MM.1S (cell line): ENCODE data around the gene TOLLIP.
"Not testable (repeated sequence)": the region's sequence is repeated elsewhere in the genome, so short reads cannot be mapped to it uniquely, and the experiment has no call there.

Experiments
- DNase-seq: peaks from one replicate; pipeline ENCODE4 v3.0.0-alpha.2; 2015
- H2AFZ ChIP-seq: fragments of 300-600 bp; sonication (generic); 2 replicates; pipeline ENCODE4 v1.6.0; 2016; ENCODE audit warnings: antibody characterized with exemption, low read length
- H3F3A ChIP-seq: fragments of 300-600 bp; sonication (generic); 2 replicates; pipeline ENCODE4 v1.6.1; 2016; ENCODE audit warnings: mild to moderate bottlenecking, antibody characterized with exemption, low read length, moderate library complexity, mixed read lengths; ENCODE audit not compliant: insufficient read depth
- H3K27ac ChIP-seq: fragments of 300-600 bp; sonication (generic); 2 replicates; pipeline ENCODE4 v1.5.1; 2016; ENCODE audit warnings: mild to moderate bottlenecking, low read length
- H3K27me3 ChIP-seq: fragments of 300-600 bp; sonication (generic); replicated peaks from 2 replicates; pipeline ENCODE4 v1.6.0; 2016; ENCODE audit warnings: low read length; ENCODE audit not compliant: insufficient read depth
- H3K36me3 ChIP-seq: fragments of 300-600 bp; sonication (generic); replicated peaks from 2 replicates; pipeline ENCODE4 v1.6.1; 2016; ENCODE audit warnings: mild to moderate bottlenecking, low read length, mixed read lengths; ENCODE audit not compliant: insufficient read depth
- H3K4me1 ChIP-seq: fragments of 300-600 bp; sonication (generic); 2 replicates; pipeline ENCODE4 v1.6.1; 2016; ENCODE audit warnings: low read length, mixed read lengths
- H3K4me2 ChIP-seq: fragments of 300-600 bp; sonication (generic); 2 replicates; pipeline ENCODE4 v1.6.0; 2016; ENCODE audit warnings: low read depth, low read length
- H3K4me3 ChIP-seq: fragments of 300-600 bp; sonication (generic); 2 replicates; pipeline ENCODE4 v1.5.1; 2016; ENCODE audit warnings: low read length, mixed read lengths
- H3K79me2 ChIP-seq: fragments of 300-600 bp; sonication (generic); 2 replicates; pipeline ENCODE4 v1.6.1; 2016; ENCODE audit warnings: mixed run types, low read length, mixed read lengths
- H3K9ac ChIP-seq: fragments of 300-600 bp; sonication (generic); 2 replicates; pipeline ENCODE4 v1.6.1; 2016; ENCODE audit warnings: low read length, mixed read lengths
- H3K9me2 ChIP-seq: fragments of 300-600 bp; sonication (generic); replicated peaks from 2 replicates; pipeline ENCODE4 v1.6.1; 2016; ENCODE audit warnings: mild to moderate bottlenecking, low read length, mixed read lengths; ENCODE audit not compliant: insufficient read depth
- H3K9me3 ChIP-seq: fragments of 300-600 bp; sonication (generic); replicated peaks from 2 replicates; pipeline ENCODE4 v1.6.1; 2016; ENCODE audit warnings: mild to moderate bottlenecking, low read length, mixed read lengths; ENCODE audit not compliant: insufficient read depth
- H4K20me1 ChIP-seq: fragments of 300-600 bp; sonication (generic); 2 replicates; pipeline ENCODE4 v1.6.1; 2016; ENCODE audit warnings: mild to moderate bottlenecking, low read length, moderate library complexity, mixed read lengths; ENCODE audit not compliant: insufficient read depth
- CTCF ChIP-seq: fragments of 300-600 bp; sonication (generic); IDR thresholded peaks from 2 replicates; pipeline ENCODE4 v1.5.1; 2016; ENCODE audit warnings: antibody characterized with exemption, low read length, mixed read lengths
- EZH2 ChIP-seq: fragments of 300-600 bp; sonication (generic); optimal IDR thresholded peaks from 2 replicates; pipeline ENCODE3; 2017; ENCODE audit warnings: low read depth, mild to moderate bottlenecking, antibody characterized with exemption, low read length, mixed read lengths
- EZH2phosphoT487 ChIP-seq: fragments of 300-600 bp; sonication (generic); IDR thresholded peaks from 2 replicates; pipeline ENCODE4 v1.6.1; 2018; ENCODE audit warnings: antibody characterized with exemption, low read length

The TOLLIP gene

DNA sequence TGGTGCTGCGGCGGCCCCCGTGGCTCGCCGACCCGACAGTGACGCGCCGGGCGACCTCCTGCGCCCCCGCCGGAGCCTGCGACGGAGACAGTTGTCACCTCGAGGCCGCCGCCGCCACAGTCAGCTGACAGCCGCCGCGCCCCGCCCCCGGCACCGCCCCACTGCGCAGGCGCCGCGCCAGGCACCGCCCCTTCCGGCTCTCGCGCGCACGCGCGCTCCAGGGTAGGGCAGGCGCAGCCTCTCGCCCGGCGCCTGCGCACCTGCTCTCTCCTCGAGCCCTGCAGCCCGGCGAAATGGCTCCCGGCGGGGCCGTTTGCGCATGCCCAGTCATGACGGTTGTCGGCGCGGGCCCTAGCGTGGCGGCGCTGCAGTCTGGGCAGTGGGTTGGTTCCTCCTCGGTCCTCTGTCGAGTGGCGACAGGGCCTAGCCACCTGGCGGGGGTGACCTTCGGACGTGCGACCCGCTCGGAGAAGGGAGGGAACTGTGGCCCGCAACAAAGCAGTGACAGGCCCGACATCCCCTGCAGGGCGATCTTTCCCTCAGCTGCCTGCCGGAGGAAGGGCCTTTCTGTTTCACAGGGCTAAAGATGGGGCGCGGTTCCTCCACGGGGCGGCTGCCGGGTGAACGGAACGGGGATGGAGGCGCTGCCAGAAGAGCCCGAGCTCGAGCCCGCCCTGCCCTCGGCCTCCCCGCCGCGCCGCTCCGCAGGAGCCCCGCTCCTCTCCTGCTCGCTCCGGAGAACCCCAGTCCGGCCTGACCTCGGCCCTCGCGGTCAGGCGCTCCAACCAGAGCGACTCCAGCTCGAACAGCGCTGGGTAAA is at the start of gene TOLLIP:
Gene TOLLIP, minus strand, starts transcription at position 135 of the 820 bp plus-strand sequence. Its CDS starts 134 bp downstream, at position 1.
- H3K27ac ChIP-seq = peak within 1 kb of the TSS; percentile 76
- H3K4me3 ChIP-seq = peak within 1 kb of the TSS; percentile 92
- peaks cover 44% of the 10 kb centered on the region for H3K79me2 ChIP-seq
- peaks cover 4% of the 10 kb centered on the region; the same call in 1 of the 2 replicates for H3F3A ChIP-seq
- TF ChIP-seq EZH2 (no peak), EZH2phosphoT487 (no peak), CTCF (peak; percentile 33)
- 0 out of 2 replicates have a peak, but pooled peaks cover 4% of the 10 kb centered on the region for H3K4me1 ChIP-seq
- H2AFZ ChIP-seq = peak within 1 kb of the TSS; percentile 67
- H3K9me2 ChIP-seq = no peaks in the 10 kb centered on the region
- DNase-seq = peak; percentile 96
- H3K9me3 ChIP-seq = no peaks in the 10 kb centered on the region
- H3K27me3 ChIP-seq = peaks cover 29% of the 10 kb centered on the region
- H3K36me3 ChIP-seq = no peaks in the 10 kb centered on the region
- no peaks in the 10 kb centered on the region for H4K20me1 ChIP-seq
- peak within 1 kb of the TSS; percentile 87 for H3K4me2 ChIP-seq
- peak within 1 kb of the TSS; percentile 82 for H3K9ac ChIP-seq

- H3K27ac ChIP-seq, H3K4me1 ChIP-seq, H4K20me1 ChIP-seq, DNase-seq, H2AFZ ChIP-seq, H3K4me3 ChIP-seq, H3K79me2 ChIP-seq, H3K9me2 ChIP-seq, H3K36me3 ChIP-seq, H3K9me3 ChIP-seq, H3F3A ChIP-seq, H3K4me2 ChIP-seq, H3K9ac ChIP-seq: not testable (repeated sequence)
- H3K27me3 ChIP-seq = peaks cover 90% of the 10 kb centered on the region
Measured at GRCh38 chr11:1358931-1359330, 49.5 kb upstream of the TOLLIP start.

DNA sequence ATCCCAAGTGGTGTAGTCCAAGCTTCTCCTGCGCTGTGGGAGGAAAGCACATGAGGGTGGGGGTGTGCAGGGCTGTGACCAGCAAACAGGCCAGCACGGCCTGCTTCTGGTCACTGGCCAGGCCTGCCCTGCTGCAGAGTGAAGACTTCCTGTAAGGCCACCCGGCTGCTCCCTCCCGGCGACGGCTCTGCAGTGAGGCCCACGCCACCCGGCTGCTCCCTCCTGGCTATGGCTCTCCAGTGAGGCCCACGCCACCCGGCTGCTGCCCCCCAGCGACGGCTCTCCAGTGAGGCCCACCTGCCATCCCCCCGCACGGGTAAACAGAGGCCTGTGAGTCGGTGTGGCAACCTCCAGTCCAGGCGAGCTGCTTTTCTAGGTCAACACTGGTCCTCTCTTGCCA is 48.9 kb upstream of the TOLLIP start:
- Histone ChIP-seq H3K79me2 (no peaks in the 10 kb centered on the region), H3K9ac (no peak overlapping the region), H3K9me2 (no peaks in the 10 kb centered on the region), H3K4me3 (no peak overlapping the region), H3K27me3 (peaks cover 90% of the 10 kb centered on the region), H2AFZ (no peak overlapping the region), H3K9me3 (no peaks in the 10 kb centered on the region), H3K4me1 (no peaks in the 10 kb centered on the region), H3K4me2 (no peak overlapping the region), H3F3A (no peaks in the 10 kb centered on the region), H4K20me1 (no peaks in the 10 kb centered on the region), H3K36me3 (no peaks in the 10 kb centered on the region), H3K27ac (no peak overlapping the region)
- TF ChIP-seq EZH2phosphoT487 (no peak), EZH2 (no peak), CTCF (no peak)
- DNase-seq = no peak

GRCh38 chr11:1356478-1356960 is 47.1 kb upstream of the TOLLIP start:
- no peak overlapping the region for H3K27ac ChIP-seq
- DNase-seq = no peak
- no peak overlapping the region for H3K4me2 ChIP-seq
- H3K9me3 ChIP-seq = no peaks in the 10 kb centered on the region
- H2AFZ ChIP-seq = no peak overlapping the region
- no peaks in the 10 kb centered on the region for H3F3A ChIP-seq
- H3K79me2 ChIP-seq = no peaks in the 10 kb centered on the region
- H3K9ac ChIP-seq = no peak overlapping the region
- no peaks in the 10 kb centered on the region for H3K36me3 ChIP-seq
- no peaks in the 10 kb centered on the region for H4K20me1 ChIP-seq
- H3K9me2 ChIP-seq = no peaks in the 10 kb centered on the region
- TF ChIP-seq CTCF (no peak), EZH2 (no peak), EZH2phosphoT487 (no peak)
- H3K4me3 ChIP-seq = no peak overlapping the region
- H3K27me3 ChIP-seq = peaks cover 77% of the 10 kb centered on the region
- no peaks in the 10 kb centered on the region for H3K4me1 ChIP-seq
